ENCODE measurements around the gene CMSS1.
A peak's percentile ranks its signal among the peaks of the same experiment; 100 is the strongest.

CMSS1 gene

GRCh38 chr3:100062665-100063064 is 245.0 kb downstream of the CMSS1 start:
- DNase-seq (ENCODE audit: insufficient read length, low spot score): no peak
- FAIRE-seq: no peak
- TF ChIP-seq POLR2A (IDR thresholded peaks at IDR 0.05; ENCODE audit: low read depth, low read length): no peak

- FAIRE-seq: peak; percentile 20
- no peak for TF ChIP-seq POLR2A (IDR thresholded peaks at IDR 0.05; ENCODE audit: low read depth, low read length)
- no peak for DNase-seq (ENCODE audit: insufficient read length, low spot score)
Measured at GRCh38 chr3:100063929-100064461, 246.3 kb downstream of the CMSS1 start.

GRCh38 chr3:100067589-100067988 is 249.9 kb downstream of the CMSS1 start:
- no peak for DNase-seq (ENCODE audit: insufficient read length, low spot score)
- no peak for FAIRE-seq
- TF ChIP-seq POLR2A (IDR thresholded peaks at IDR 0.05; ENCODE audit: low read depth, low read length): no peak

GRCh38 chr3:100068826-100069225 is 251.2 kb downstream of the CMSS1 start:
- TF ChIP-seq POLR2A (IDR thresholded peaks at IDR 0.05; ENCODE audit: low read depth, low read length): no peak
- DNase-seq (ENCODE audit: insufficient read length, low spot score): peak; percentile 29
- FAIRE-seq: peak; percentile 97

GRCh38 chr3:100069472-100069871 is 251.8 kb downstream of the CMSS1 start:
- no peak for TF ChIP-seq POLR2A (IDR thresholded peaks at IDR 0.05; ENCODE audit: low read depth, low read length)
- no peak for DNase-seq (ENCODE audit: insufficient read length, low spot score)

GRCh38 chr3:100072326-100073048 is 254.8 kb downstream of the CMSS1 start:
- TF ChIP-seq POLR2A (IDR thresholded peaks at IDR 0.05; ENCODE audit: low read depth, low read length): no peak
- FAIRE-seq (no peak), DNase-seq (ENCODE audit: insufficient read length, low spot score) (no peak)

More at GRCh38 chr3:100069472-100069871, 251.8 kb downstream of the CMSS1 start:
- no peak for FAIRE-seq

GRCh38 chr3:100073049-100073713 is 255.5 kb downstream of the CMSS1 start:
- TF ChIP-seq POLR2A (IDR thresholded peaks at IDR 0.05; ENCODE audit: low read depth, low read length): no peak
- DNase-seq (ENCODE audit: insufficient read length, low spot score) (no peak), FAIRE-seq (no peak)

GRCh38 chr3:100073714-100074307 is 256.1 kb downstream of the CMSS1 start:
- FAIRE-seq (no peak), DNase-seq (ENCODE audit: insufficient read length, low spot score) (no peak)
- no peak for TF ChIP-seq POLR2A (IDR thresholded peaks at IDR 0.05; ENCODE audit: low read depth, low read length)

- no peak for TF ChIP-seq POLR2A (IDR thresholded peaks at IDR 0.05; ENCODE audit: low read depth, low read length)
- no peak for DNase-seq (ENCODE audit: insufficient read length, low spot score)
- FAIRE-seq: peak; percentile 41
Measured at GRCh38 chr3:100075196-100075595, 257.5 kb downstream of the CMSS1 start.

- TF ChIP-seq POLR2A (IDR thresholded peaks at IDR 0.05; ENCODE audit: low read depth, low read length): no peak
- no peak for FAIRE-seq
- no peak for DNase-seq (ENCODE audit: insufficient read length, low spot score)
Measured at GRCh38 chr3:100075851-100076730, 258.4 kb downstream of the CMSS1 start.

GRCh38 chr3:100076731-100077529 is 259.3 kb downstream of the CMSS1 start:
- no peak for TF ChIP-seq POLR2A (IDR thresholded peaks at IDR 0.05; ENCODE audit: low read depth, low read length)
- DNase-seq (ENCODE audit: insufficient read length, low spot score) (no peak), FAIRE-seq (no peak)

GRCh38 chr3:100079328-100079727 is 261.7 kb downstream of the CMSS1 start:
- no peak for TF ChIP-seq POLR2A (IDR thresholded peaks at IDR 0.05; ENCODE audit: low read depth, low read length)
- FAIRE-seq (no peak), DNase-seq (ENCODE audit: insufficient read length, low spot score) (no peak)

GRCh38 chr3:100080573-100080972 is 262.9 kb downstream of the CMSS1 start:
- FAIRE-seq (no peak), DNase-seq (ENCODE audit: insufficient read length, low spot score) (no peak)
- no peak for TF ChIP-seq POLR2A (IDR thresholded peaks at IDR 0.05; ENCODE audit: low read depth, low read length)
